GM12878 (cell line): ENCODE data around the gene FASN. TPM values are rescaled to one million over a fixed set of nuclear protein-coding genes. Genes with fewer than 3 reads are reported as not detected.

ENCODE experiments used
- ATAC-seq: fragments of 200-7000 bp; cut with Tn5 transposase; 3 replicates; pipeline ENCODE4 v1.9.1; 2020; ENCODE audit warnings: mild to moderate bottlenecking, moderate library complexity
- BruUV-seq: library from RNA; stranded (reverse); fragments of 400-500 nt; replicated peaks from 2 replicates; lab custom pipeline; 2021; lab: Mats Ljungman, UMichigan
- CTCF ChIA-PET: fragments of 300-600 bp; sonication (Branson Sonifier 250); formaldehyde crosslinking; extraction: SDS; loops from one replicate; lab custom pipeline; 2021; ENCODE audit warnings: inconsistent platforms; lab: Yijun Ruan, JAX
- POLR2A ChIA-PET: fragments of 350-600 bp; formaldehyde crosslinking; extraction: SDS; loops from one replicate; lab custom pipeline; 2021; ENCODE audit warnings: inconsistent platforms; lab: Charles Lee
- RAD21 ChIA-PET: fragments of 300-600 bp; sonication (Branson Sonifier 250); formaldehyde crosslinking; loops from one replicate; lab custom pipeline; 2023; ENCODE audit warnings: antibody characterized with exemption; ENCODE audit not compliant: unreplicated experiment; lab: Charles Lee
- SMC1A ChIA-PET: fragments of 300-600 bp; sonication (Branson Sonifier 250); formaldehyde crosslinking; loops from one replicate; lab custom pipeline; 2023; ENCODE audit not compliant: unreplicated experiment, uncharacterized antibody; lab: Charles Lee
- DNase-seq: peaks from one replicate; pipeline ENCODE4 v3.0.0-alpha.2; 2011; ENCODE audit warnings: low read depth, low spot score
- FAIRE-seq: peaks from 3 replicates; lab custom pipeline; 2011; peaks lifted over from hg19 to GRCh38; lab: Jason Lieb, UNC
- H2AFZ ChIP-seq: 2 replicates; pipeline ENCODE4 v1.6.0; 2011; ENCODE audit warnings: low read depth, low read length, control low read depth; ENCODE audit not compliant: control insufficient read depth
- H3K27ac ChIP-seq: 2 replicates; pipeline ENCODE4 v1.5.1; 2011; ENCODE audit warnings: control low read depth; ENCODE audit not compliant: control insufficient read depth, insufficient read depth
- H3K27me3 ChIP-seq, 2 experiments: replicated peaks in 1 of 2; 2 replicates each; pipeline versions ENCODE4 v1.6.0 to v1.6.1; 2011; ENCODE audit warnings: low read length in 1 of 2; ENCODE audit not compliant: control insufficient read depth in 2 of 2, insufficient read depth in 2 of 2
- H3K36me3 ChIP-seq, 2 experiments: 2 replicates each; pipeline ENCODE4 v1.5.1; 2011; ENCODE audit warnings: low read length in 1 of 2; ENCODE audit not compliant: control insufficient read depth in 2 of 2, insufficient read depth in 2 of 2
- H3K4me1 ChIP-seq: 2 replicates; pipeline ENCODE4 v1.6.1; 2011; ENCODE audit warnings: mild to moderate bottlenecking, low read length, moderate library complexity, mixed read lengths; ENCODE audit not compliant: control insufficient read depth, insufficient read depth
- H3K4me2 ChIP-seq: 2 replicates; pipeline ENCODE4 v1.6.0; 2011; ENCODE audit warnings: control low read depth; ENCODE audit not compliant: control insufficient read depth, insufficient read depth
- H3K4me3 ChIP-seq: fragments of 200-600 bp; sonication (generic); 2 replicates; pipeline ENCODE4 v1.5.1; 2016
- H3K79me2 ChIP-seq: 2 replicates; pipeline ENCODE4 v1.6.0; 2011; ENCODE audit warnings: low read length; ENCODE audit not compliant: control insufficient read depth, insufficient read depth
- H3K9ac ChIP-seq: 2 replicates; pipeline ENCODE4 v1.8.0; 2011; ENCODE audit warnings: low read length, control low read depth, mixed read lengths; ENCODE audit not compliant: control insufficient read depth, insufficient read depth
- H3K9me3 ChIP-seq: replicated peaks from 3 replicates; pipeline ENCODE4 v1.5.1; 2011; ENCODE audit warnings: mild to moderate bottlenecking, low read length; ENCODE audit not compliant: control insufficient read depth, insufficient read depth
- H4K20me1 ChIP-seq: 2 replicates; pipeline ENCODE4 v1.6.0; 2011; ENCODE audit not compliant: control insufficient read depth, insufficient read depth
- CHD2 ChIP-seq: IDR thresholded peaks from 2 replicates; pipeline ENCODE4 v1.6.1; 2011; ENCODE audit warnings: low read depth, low read length, improper control_type of control experiment, borderline replicate concordance
- EGR1 ChIP-seq, 2 experiments: IDR thresholded peaks; 1 replicate in 1 of 2; 2 replicates in 1 of 2; pipeline ENCODE4 v1.6.1; 2011 to 2012; ENCODE audit warnings: low read depth in 2 of 2, low read length in 2 of 2, borderline replicate concordance in 1 of 2, mild to moderate bottlenecking in 1 of 2, moderate library complexity in 1 of 2
- KAT2A ChIP-seq: conservative IDR thresholded peaks from 2 replicates; pipeline ENCODE4 v1.6.1; 2011; ENCODE audit warnings: low read depth, low read length; ENCODE audit not compliant: control insufficient read depth
- MEF2A ChIP-seq: IDR thresholded peaks from 2 replicates; pipeline ENCODE4 v1.6.1; 2011; ENCODE audit warnings: low read depth, mild to moderate bottlenecking, low read length, moderate library complexity; ENCODE audit not compliant: insufficient read depth
- MTA3 ChIP-seq: IDR thresholded peaks from 2 replicates; pipeline ENCODE4 v1.6.1; 2012; ENCODE audit warnings: low read length, inconsistent platforms, borderline replicate concordance
- NR2C1 ChIP-seq: fragments of 450-650 bp; IDR thresholded peaks from 2 replicates; pipeline ENCODE4 v1.6.1; 2017; ENCODE audit warnings: antibody characterized with exemption, mild to moderate bottlenecking, moderate library complexity
- PAX5 ChIP-seq: IDR thresholded peaks from 2 replicates; pipeline ENCODE4 v1.6.1; 2011; ENCODE audit warnings: low read depth, low read length, borderline replicate concordance
- PAX8 ChIP-seq: fragments of 450-650 bp; IDR thresholded peaks from 2 replicates; pipeline ENCODE4 v1.6.1; 2017; ENCODE audit warnings: mild to moderate bottlenecking, moderate library complexity
- SIX5 ChIP-seq: IDR thresholded peaks from 2 replicates; pipeline ENCODE4 v1.6.1; 2011; ENCODE audit warnings: mild to moderate bottlenecking, low read depth, low read length, moderate library complexity; ENCODE audit not compliant: severe bottlenecking
- ZNF24 ChIP-seq: fragments of 450-650 bp; IDR thresholded peaks from 2 replicates; pipeline ENCODE4 v1.6.1; 2017; ENCODE audit warnings: antibody characterized with exemption, mild to moderate bottlenecking
- ZSCAN29 ChIP-seq: fragments of 450-650 bp; IDR thresholded peaks from 2 replicates; pipeline ENCODE4 v1.6.1; 2017; ENCODE audit warnings: mild to moderate bottlenecking, moderate library complexity
- WGBS: methylation state at CpG from one replicate; pipeline ENCODE4 v1.1.6; 2016; ENCODE audit warnings: low lambda C conversion rate; ENCODE audit not compliant: insufficient replicate concordance, insufficient coverage; ENCODE audit errors: missing lambda C conversion rate; 5-methylcytosine and 5-hydroxymethylcytosine counted together
- in situ Hi-C: fragments of 300-500 bp; cut with MboI; formaldehyde crosslinking; loops from 9 replicates; pipeline ENCODE4 v1.14.3; 2018; ENCODE audit warnings: mixed read lengths
- intact Hi-C: fragments of 100-400 bp; cut with micrococcal nuclease; formaldehyde crosslinking; loops from one replicate; pipeline ENCODE4 v1.14.2; 2022; ENCODE audit not compliant: unreplicated experiment
- polyA plus RNA-seq, 11 experiments: library from polyadenylated mRNA; depleted of rRNA in 4 of 11; unstranded in 6 of 11; stranded (reverse) in 5 of 11; fragments of >200 nt; fragmentation: Nextera tagmentation in 4 of 11; fragmentation: Illumina TruSeq in 1 of 11; extraction: Ambion mirVana in 4 of 11; extraction: Trizol in 1 of 11; gene quantifications; 1 replicate in 1 of 11; 2 replicates in 10 of 11; pipeline versions ENCODE4 v1.2.1 to v1.2.3, GENCODE V29; 2011 to 2016; ENCODE audit warnings: inconsistent platforms in 2 of 11, missing spikeins in 2 of 11, low read depth in 1 of 11
- total RNA-seq, 4 experiments: library from RNA; depleted of rRNA in 3 of 4; stranded (reverse); fragments of >200 nt in 3 of 4; fragmentation: Illumina TruSeq in 1 of 4; extraction: Trizol in 1 of 4; gene quantifications; 2 replicates each; pipeline versions ENCODE4 v1.2.1 to v1.2.3, GENCODE V29; 2013 to 2021

FASN gene
- total and polyA plus RNA-seq, 10 of the 15 experiments (the other 5 are each of a cell fraction or from before 2014, with no cell fraction given): 0.19 to 333 (median 30.4) TPM

DNA sequence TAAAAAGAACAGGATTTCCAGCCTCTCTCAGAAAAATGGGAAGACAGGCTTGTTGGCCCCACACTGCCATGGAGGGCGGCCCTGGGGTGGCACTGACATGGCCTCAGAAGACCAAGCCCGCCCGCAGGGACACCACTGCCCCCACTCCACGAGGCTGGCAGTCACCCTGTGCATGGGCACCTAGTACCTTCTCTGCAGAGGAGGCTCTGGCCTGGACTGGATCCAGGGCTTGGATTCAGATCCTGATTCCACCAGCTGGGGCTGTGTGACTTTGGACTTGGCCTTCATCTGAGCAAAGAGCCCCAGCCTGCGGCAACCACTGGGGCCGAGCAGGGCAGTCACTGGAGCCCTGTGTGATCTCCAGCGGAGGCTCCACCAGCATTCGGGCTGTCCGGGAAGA is 16.8 kb upstream of the FASN start:
- ChIA-PET RAD21 (no interaction called here), POLR2A (interaction anchor here (0.6 kb wide), 1 partner anchor 15 kb away, joined by 8 read pairs; no protein-coding TSS in a partner anchor), CTCF (no interaction called here), SMC1A (interaction anchor here (1.6 kb wide), 1 partner anchor 39 kb away, joined by 3 read pairs; no protein-coding TSS in a partner anchor)
- H4K20me1 ChIP-seq: no peaks in the 10 kb centered on the region
- BruUV-seq: no TSS peak
- no peaks in the 10 kb centered on the region for H3K9me3 ChIP-seq
- 79% methylated on average over 9 of the region's 9 CpGs for WGBS
- no peak for FAIRE-seq
- H2AFZ ChIP-seq: no peak overlapping the region
- H3K27me3 ChIP-seq: no peaks in the 10 kb centered on the region
- H3K36me3 ChIP-seq: no peaks in the 10 kb centered on the region
- no peak for DNase-seq
- in situ Hi-C loops (no loop called here), intact Hi-C loops (no loop called here)
- H3K4me2 ChIP-seq: no peak overlapping the region
- no peaks in the 10 kb centered on the region for H3K4me1 ChIP-seq
- TF ChIP-seq CHD2: no peak
- TF ChIP-seq MTA3: no peak
- TF ChIP-seq EGR1 (IDR thresholded peaks at IDR 0.05; ENCODE audit: borderline replicate concordance in 1 of 2, low read depth in 2 of 2, low read length in 2 of 2): no peak
- TF ChIP-seq KAT2A: no peak
- TF ChIP-seq NR2C1: no peak
- no peak for TF ChIP-seq PAX5
- no peak for TF ChIP-seq ZSCAN29
- no peak for TF ChIP-seq ZNF24
- TF ChIP-seq PAX8: no peak
- no peak for TF ChIP-seq SIX5
- no peak for TF ChIP-seq MEF2A
- no peak overlapping the region for H3K27ac ChIP-seq
- no peak overlapping the region for H3K4me3 ChIP-seq
- H3K79me2 ChIP-seq: no peaks in the 10 kb centered on the region
- H3K9ac ChIP-seq: no peak overlapping the region
- no peak for ATAC-seq
